ENCODE measurements around the gene CTNNBL1.

- no peak for TF ChIP-seq CTCF (IDR thresholded peaks at IDR 0.05; ENCODE audit: extremely low read depth in 1 of 2, insufficient read depth in 1 of 2, low read depth in 1 of 2, low read length in 2 of 2)
- no peak for TF ChIP-seq JUN (IDR thresholded peaks at IDR 0.05; ENCODE audit: borderline replicate concordance, insufficient read depth, insufficient read length, low read depth)
- TF ChIP-seq MAX (IDR thresholded peaks at IDR 0.05; ENCODE audit: insufficient read depth, insufficient read length), result no peak
- TF ChIP-seq EZH2 (IDR thresholded peaks at IDR 0.05; ENCODE audit: borderline replicate concordance, low read depth, low read length, severe bottlenecking), result no peak
- no peak for TF ChIP-seq POLR2A (IDR thresholded peaks at IDR 0.05; ENCODE audit: low read depth, low read length)
- no peak for TF ChIP-seq POLR2AphosphoS5 (IDR thresholded peaks at IDR 0.05; ENCODE audit: insufficient read depth, low read depth, low read length)
- no peak for TF ChIP-seq GATA2 (IDR thresholded peaks at IDR 0.05; ENCODE audit: insufficient read depth, insufficient read length, low read depth, low read length)
Observed at GRCh38 chr20:37686762-37687477, 6.9 kb upstream of the CTNNBL1 start.
